Thymus (tissue), 11 donors: ENCODE results near the gene C1QTNF1. TPM values are rescaled to one million over a fixed set of nuclear protein-coding genes. Genes with fewer than 3 reads are reported as not detected.
A peak's percentile ranks its signal among the peaks of the same experiment; 100 is the strongest.

Source experiments
- DNase-seq, 9 donors: peaks; one replicate each; pipeline ENCODE4 v3.0.0-alpha.2; 2013; ENCODE audit warnings: low spot score in 9 of 9, low read depth in 6 of 9, missing footprints in 1 of 9
- H3K27ac ChIP-seq, 2 donors: one replicate each; pipeline ENCODE4 v1.5.1; 2013; ENCODE audit warnings: control low read depth in 1 of 2, low read depth in 1 of 2, low read length in 1 of 2, mild to moderate bottlenecking in 1 of 2, moderate library complexity in 1 of 2
- H3K27me3 ChIP-seq, 2 donors: one replicate each; pipeline ENCODE4 v1.5.1; 2013; ENCODE audit warnings: low read length in 1 of 2; ENCODE audit not compliant: control insufficient read depth in 2 of 2, insufficient read depth in 1 of 2
- H3K36me3 ChIP-seq, 2 donors: one replicate each; pipeline ENCODE4 v1.5.1; 2013; ENCODE audit warnings: low read length in 1 of 2, mild to moderate bottlenecking in 1 of 2, moderate library complexity in 1 of 2; ENCODE audit not compliant: control insufficient read depth in 2 of 2, insufficient read depth in 2 of 2
- H3K4me1 ChIP-seq, 2 donors: one replicate each; pipeline ENCODE4 v1.5.1; 2013; ENCODE audit warnings: low read length in 2 of 2; ENCODE audit not compliant: control insufficient read depth in 2 of 2, insufficient read depth in 2 of 2
- H3K4me3 ChIP-seq, 2 donors: one replicate each; pipeline ENCODE4 v1.5.1; 2013; ENCODE audit warnings: low read length in 2 of 2, control low read depth in 1 of 2, mild to moderate bottlenecking in 1 of 2
- H3K9me3 ChIP-seq, 2 donors: one replicate each; pipeline ENCODE4 v1.5.1; 2013; ENCODE audit warnings: low read length in 1 of 2, mild to moderate bottlenecking in 1 of 2; ENCODE audit not compliant: control insufficient read depth in 2 of 2, insufficient read depth in 1 of 2
- whole genome bisulfite sequencing: extraction: QIAGEN DNeasy Blood & Tissue Kit; methylation state at CpG from one replicate; pipeline ENCODE4 v1.1.7; 2013; 5-methylcytosine and 5-hydroxymethylcytosine counted together
- polyA plus RNA-seq: library from polyadenylated mRNA; stranded (reverse); fragments of 200-250 nt; gene quantifications from one replicate; pipeline ENCODE4 v1.2.3, GENCODE V29; 2013
- total RNA-seq: library from RNA; stranded (reverse); fragments of 120-200 nt; gene quantifications from one replicate; pipeline ENCODE4 v1.2.4, GENCODE V29; 2013
- donor health status: healthy.

The C1QTNF1 gene
- total and polyA plus RNA-seq, 2 donors: 2.2 to 34.9 TPM

GRCh38 chr17:79010304-79010646 lies 13.7 kb upstream of the C1QTNF1 start:
- Histone ChIP-seq H3K36me3 (peaks cover 4 to 5% of the 10 kb centered on the region in 2 donors), H3K9me3 (no peaks in the 10 kb centered on the region), H3K27ac (peak overlapping the region; percentile 80 to 89), H3K4me3 (peak overlapping the region; percentile 64 to 90), H3K4me1 (peaks cover 28 to 45% of the 10 kb centered on the region in 2 donors), H3K27me3 (no peaks in the 10 kb centered on the region)
- 69% methylated on average over 7 of the region's 7 CpGs for WGBS
- DNase-seq: no peak

GRCh38 chr17:79011451-79012147 lies 12.4 kb upstream of the C1QTNF1 start:
- H3K27ac ChIP-seq: no peak overlapping the region
- no peaks in the 10 kb centered on the region for H3K27me3 ChIP-seq
- peaks cover 0 to under 1% of the 10 kb centered on the region in 2 donors for H3K36me3 ChIP-seq
- WGBS: 94% methylated on average over 5 of the region's 5 CpGs
- no peak for DNase-seq
- H3K9me3 ChIP-seq: peaks cover 0 to 4% of the 10 kb centered on the region in 2 donors
- peaks cover 20 to 32% of the 10 kb centered on the region in 2 donors for H3K4me1 ChIP-seq
- no peak overlapping the region for H3K4me3 ChIP-seq

GRCh38 chr17:79012563-79013134 lies 11.3 kb upstream of the C1QTNF1 start:
- 88% methylated on average over 6 of the region's 6 CpGs for WGBS
- Histone ChIP-seq H3K4me3 (no peak overlapping the region), H3K4me1 (peaks cover 18 to 21% of the 10 kb centered on the region in 2 donors), H3K9me3 (peaks cover 0 to 4% of the 10 kb centered on the region in 2 donors), H3K27ac (no peak overlapping the region), H3K36me3 (no peaks in the 10 kb centered on the region), H3K27me3 (no peaks in the 10 kb centered on the region)
- no peak for DNase-seq

GRCh38 chr17:79014158-79014758 lies 9.7 kb upstream of the C1QTNF1 start:
- no peak for DNase-seq
- 94% methylated on average over 2 of the region's 2 CpGs for WGBS

GRCh38 chr17:79017546-79018369 lies 6.2 kb upstream of the C1QTNF1 start:
- H3K9me3 ChIP-seq: peaks cover 0 to 4% of the 10 kb centered on the region in 2 donors
- no peaks in the 10 kb centered on the region for H3K36me3 ChIP-seq
- H3K4me3 ChIP-seq: no peak overlapping the region
- H3K27me3 ChIP-seq: peaks cover 0 to 31% of the 10 kb centered on the region in 2 donors
- 94% methylated on average over 6 of the region's 6 CpGs for WGBS
- no peaks in the 10 kb centered on the region for H3K4me1 ChIP-seq
- no peak for DNase-seq
- no peak overlapping the region for H3K27ac ChIP-seq

More at GRCh38 chr17:79014158-79014758, 9.7 kb upstream of the C1QTNF1 start:
- no peaks in the 10 kb centered on the region for H3K27me3 ChIP-seq
- no peak overlapping the region for H3K4me3 ChIP-seq
- H3K36me3 ChIP-seq: no peaks in the 10 kb centered on the region
- H3K27ac ChIP-seq: no peak overlapping the region
- H3K4me1 ChIP-seq: peaks cover 4 to 7% of the 10 kb centered on the region in 2 donors
- peaks cover 0 to 4% of the 10 kb centered on the region in 2 donors for H3K9me3 ChIP-seq

GRCh38 chr17:79018370-79018695 lies 5.6 kb upstream of the C1QTNF1 start:
- H3K36me3 ChIP-seq: no peaks in the 10 kb centered on the region
- H3K4me3 ChIP-seq: no peak overlapping the region
- peaks cover 0 to 36% of the 10 kb centered on the region in 2 donors for H3K27me3 ChIP-seq
- WGBS: 98% methylated on average over 3 of the region's 3 CpGs
- no peak overlapping the region for H3K27ac ChIP-seq
- H3K9me3 ChIP-seq: peaks cover 0 to 4% of the 10 kb centered on the region in 2 donors
- peaks cover 0 to under 1% of the 10 kb centered on the region in 2 donors for H3K4me1 ChIP-seq
- DNase-seq: no peak

- 97% methylated on average over 2 of the region's 2 CpGs for whole genome bisulfite sequencing
- H3K4me1 ChIP-seq: peaks cover 4 to 9% of the 10 kb centered on the region in 2 donors
- H3K4me3 ChIP-seq: no peak overlapping the region
- no peak for DNase-seq
- peaks cover 0 to 46% of the 10 kb centered on the region in 2 donors for H3K27me3 ChIP-seq
- peaks cover 0 to 4% of the 10 kb centered on the region in 2 donors for H3K9me3 ChIP-seq
- no peak overlapping the region for H3K27ac ChIP-seq
- H3K36me3 ChIP-seq: no peaks in the 10 kb centered on the region
Measured at GRCh38 chr17:79019261-79019631, 4.7 kb upstream of the C1QTNF1 start.

GRCh38 chr17:79019632-79020584 lies 4.1 kb upstream of the C1QTNF1 start:
- peak in 5 of 9 donors; percentile 26 to 74 (median 52) for DNase-seq
- WGBS: 81% methylated on average over 19 of the region's 19 CpGs
- Histone ChIP-seq H3K27ac (peak overlapping the region in 1 of 2 donors; percentile 40), H3K4me3 (no peak overlapping the region), H3K36me3 (no peaks in the 10 kb centered on the region), H3K4me1 (peaks cover 11 to 16% of the 10 kb centered on the region in 2 donors), H3K27me3 (peaks cover 0 to 52% of the 10 kb centered on the region in 2 donors), H3K9me3 (peaks cover 0 to 4% of the 10 kb centered on the region in 2 donors)
